Liver (tissue), 3 donors: ENCODE results near the gene ADAM19.

Source experiments
- EGR1 ChIP-seq, 2 donors: IDR thresholded peaks; 2 replicates each; pipeline ENCODE4 v1.6.1; 2016 to 2018; ENCODE audit warnings: antibody characterized with exemption in 2 of 2, low read depth in 2 of 2
- GABPA ChIP-seq, 2 donors: IDR thresholded peaks in 1 of 2; conservative IDR thresholded peaks in 1 of 2; 2 replicates each; pipeline ENCODE4 v1.6.1; 2016; ENCODE audit warnings: antibody characterized with exemption in 2 of 2, mild to moderate bottlenecking in 1 of 2, moderate library complexity in 1 of 2
- JUND ChIP-seq, 2 donors: IDR thresholded peaks; 2 replicates each; pipeline ENCODE4 v1.6.1; 2016; ENCODE audit warnings: antibody characterized with exemption in 2 of 2
- RAD21 ChIP-seq, 2 donors: IDR thresholded peaks; 2 replicates each; pipeline ENCODE4 v1.6.1; 2016; ENCODE audit warnings: antibody characterized with exemption in 2 of 2, mild to moderate bottlenecking in 2 of 2
- RXRA ChIP-seq, 2 donors: IDR thresholded peaks; 2 replicates each; pipeline ENCODE4 v1.6.1; 2017 to 2018; ENCODE audit warnings: antibody characterized with exemption in 2 of 2, mild to moderate bottlenecking in 1 of 2
- SP1 ChIP-seq: IDR thresholded peaks from 2 replicates; pipeline ENCODE4 v1.6.1; 2018; ENCODE audit warnings: antibody characterized with exemption, mild to moderate bottlenecking
- TAF1 ChIP-seq: conservative IDR thresholded peaks from 2 replicates; pipeline ENCODE4 v1.6.1; 2016; ENCODE audit warnings: antibody characterized with exemption, mild to moderate bottlenecking
- YY1 ChIP-seq: IDR thresholded peaks from 2 replicates; pipeline ENCODE4 v1.6.1; 2016; ENCODE audit warnings: antibody characterized with exemption, mild to moderate bottlenecking
- TF ChIP-seq, protein P1 (sequence below): fragments of 150-350 bp; IDR thresholded peaks from 2 replicates; pipeline ENCODE4 v1.5.1; 2017; ENCODE audit warnings: improper control_type of control experiment, low read depth, low read length; ENCODE audit not compliant: missing input control
- TF ChIP-seq, protein P2 (sequence below): IDR thresholded peaks from 2 replicates; pipeline ENCODE4 v1.6.1; 2016; ENCODE audit warnings: antibody characterized with exemption
- TF ChIP-seq, protein P3 (sequence below): IDR thresholded peaks from 2 replicates; pipeline ENCODE4 v1.6.1; 2016; ENCODE audit warnings: antibody characterized with exemption, mild to moderate bottlenecking
- TF ChIP-seq, protein P4 (sequence below): IDR thresholded peaks from 2 replicates; pipeline ENCODE4 v1.6.1; 2016; ENCODE audit warnings: antibody characterized with exemption
- donor health status: healthy.
- donor health status: healthy.

DNA sequence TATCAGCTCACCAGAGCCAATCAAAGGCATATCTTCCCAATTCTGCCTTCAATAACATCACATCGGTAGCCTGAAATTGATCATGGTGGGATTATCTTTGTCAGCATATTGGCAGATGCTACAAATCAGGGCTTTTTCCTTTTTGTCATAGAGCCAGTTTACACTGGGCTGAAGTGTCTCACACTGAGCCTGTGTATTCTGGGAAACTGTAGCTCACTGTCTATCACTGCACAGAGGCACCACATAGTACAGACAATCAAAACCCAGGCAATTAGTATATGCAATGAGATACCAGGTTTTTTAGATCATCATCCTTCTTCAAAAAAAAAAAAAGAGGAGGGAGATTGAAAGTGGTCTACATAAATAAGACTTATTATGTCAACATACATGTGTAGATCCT, 46.6 kb downstream of the ADAM19 start:
- TF ChIP-seq, protein P1, sequence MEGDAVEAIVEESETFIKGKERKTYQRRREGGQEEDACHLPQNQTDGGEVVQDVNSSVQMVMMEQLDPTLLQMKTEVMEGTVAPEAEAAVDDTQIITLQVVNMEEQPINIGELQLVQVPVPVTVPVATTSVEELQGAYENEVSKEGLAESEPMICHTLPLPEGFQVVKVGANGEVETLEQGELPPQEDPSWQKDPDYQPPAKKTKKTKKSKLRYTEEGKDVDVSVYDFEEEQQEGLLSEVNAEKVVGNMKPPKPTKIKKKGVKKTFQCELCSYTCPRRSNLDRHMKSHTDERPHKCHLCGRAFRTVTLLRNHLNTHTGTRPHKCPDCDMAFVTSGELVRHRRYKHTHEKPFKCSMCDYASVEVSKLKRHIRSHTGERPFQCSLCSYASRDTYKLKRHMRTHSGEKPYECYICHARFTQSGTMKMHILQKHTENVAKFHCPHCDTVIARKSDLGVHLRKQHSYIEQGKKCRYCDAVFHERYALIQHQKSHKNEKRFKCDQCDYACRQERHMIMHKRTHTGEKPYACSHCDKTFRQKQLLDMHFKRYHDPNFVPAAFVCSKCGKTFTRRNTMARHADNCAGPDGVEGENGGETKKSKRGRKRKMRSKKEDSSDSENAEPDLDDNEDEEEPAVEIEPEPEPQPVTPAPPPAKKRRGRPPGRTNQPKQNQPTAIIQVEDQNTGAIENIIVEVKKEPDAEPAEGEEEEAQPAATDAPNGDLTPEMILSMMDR, result no peak
- TF ChIP-seq, protein P2, sequence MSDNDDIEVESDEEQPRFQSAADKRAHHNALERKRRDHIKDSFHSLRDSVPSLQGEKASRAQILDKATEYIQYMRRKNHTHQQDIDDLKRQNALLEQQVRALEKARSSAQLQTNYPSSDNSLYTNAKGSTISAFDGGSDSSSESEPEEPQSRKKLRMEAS, result no peak
- TF ChIP-seq, protein P3, sequence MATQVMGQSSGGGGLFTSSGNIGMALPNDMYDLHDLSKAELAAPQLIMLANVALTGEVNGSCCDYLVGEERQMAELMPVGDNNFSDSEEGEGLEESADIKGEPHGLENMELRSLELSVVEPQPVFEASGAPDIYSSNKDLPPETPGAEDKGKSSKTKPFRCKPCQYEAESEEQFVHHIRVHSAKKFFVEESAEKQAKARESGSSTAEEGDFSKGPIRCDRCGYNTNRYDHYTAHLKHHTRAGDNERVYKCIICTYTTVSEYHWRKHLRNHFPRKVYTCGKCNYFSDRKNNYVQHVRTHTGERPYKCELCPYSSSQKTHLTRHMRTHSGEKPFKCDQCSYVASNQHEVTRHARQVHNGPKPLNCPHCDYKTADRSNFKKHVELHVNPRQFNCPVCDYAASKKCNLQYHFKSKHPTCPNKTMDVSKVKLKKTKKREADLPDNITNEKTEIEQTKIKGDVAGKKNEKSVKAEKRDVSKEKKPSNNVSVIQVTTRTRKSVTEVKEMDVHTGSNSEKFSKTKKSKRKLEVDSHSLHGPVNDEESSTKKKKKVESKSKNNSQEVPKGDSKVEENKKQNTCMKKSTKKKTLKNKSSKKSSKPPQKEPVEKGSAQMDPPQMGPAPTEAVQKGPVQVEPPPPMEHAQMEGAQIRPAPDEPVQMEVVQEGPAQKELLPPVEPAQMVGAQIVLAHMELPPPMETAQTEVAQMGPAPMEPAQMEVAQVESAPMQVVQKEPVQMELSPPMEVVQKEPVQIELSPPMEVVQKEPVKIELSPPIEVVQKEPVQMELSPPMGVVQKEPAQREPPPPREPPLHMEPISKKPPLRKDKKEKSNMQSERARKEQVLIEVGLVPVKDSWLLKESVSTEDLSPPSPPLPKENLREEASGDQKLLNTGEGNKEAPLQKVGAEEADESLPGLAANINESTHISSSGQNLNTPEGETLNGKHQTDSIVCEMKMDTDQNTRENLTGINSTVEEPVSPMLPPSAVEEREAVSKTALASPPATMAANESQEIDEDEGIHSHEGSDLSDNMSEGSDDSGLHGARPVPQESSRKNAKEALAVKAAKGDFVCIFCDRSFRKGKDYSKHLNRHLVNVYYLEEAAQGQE, result no peak
- TF ChIP-seq GABPA (IDR thresholded peaks at IDR 0.05 in 1 of 2, conservative IDR thresholded peaks at IDR 0.05 in 1 of 2) (no peak), TAF1 (no peak), JUND (IDR thresholded peaks at IDR 0.05) (no peak), RXRA (IDR thresholded peaks at IDR 0.05) (no peak), EGR1 (IDR thresholded peaks at IDR 0.05; ENCODE audit: low read depth in 2 of 2) (no peak), SP1 (no peak), YY1 (no peak), RAD21 (IDR thresholded peaks at IDR 0.05) (no peak)
- TF ChIP-seq, protein P4, sequence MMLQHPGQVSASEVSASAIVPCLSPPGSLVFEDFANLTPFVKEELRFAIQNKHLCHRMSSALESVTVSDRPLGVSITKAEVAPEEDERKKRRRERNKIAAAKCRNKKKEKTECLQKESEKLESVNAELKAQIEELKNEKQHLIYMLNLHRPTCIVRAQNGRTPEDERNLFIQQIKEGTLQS, result no peak
